ENCODE measurements around the gene MST1.

DNA sequence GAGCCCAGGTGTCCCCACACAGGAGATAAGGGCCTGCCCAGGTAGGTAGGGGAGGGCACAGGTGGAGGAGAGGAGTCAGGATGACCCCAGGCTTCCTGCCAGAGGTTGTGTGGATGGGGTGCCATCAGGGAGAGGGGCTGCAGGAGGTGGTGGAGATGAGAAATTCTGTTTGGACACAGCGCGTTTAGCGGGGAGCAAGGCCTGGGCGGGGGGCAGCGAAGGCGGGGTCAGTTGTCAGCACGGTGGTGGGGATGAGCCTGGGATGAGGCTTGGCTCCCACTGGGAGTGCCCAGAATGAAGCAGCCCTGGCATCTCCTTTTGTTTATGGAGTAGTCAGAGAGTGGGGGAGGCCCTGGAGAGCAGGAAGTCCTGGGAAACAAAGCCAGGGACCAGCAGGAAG lies 14.7 kb upstream of the MST1 start:
- TF ChIP-seq, protein P1, sequence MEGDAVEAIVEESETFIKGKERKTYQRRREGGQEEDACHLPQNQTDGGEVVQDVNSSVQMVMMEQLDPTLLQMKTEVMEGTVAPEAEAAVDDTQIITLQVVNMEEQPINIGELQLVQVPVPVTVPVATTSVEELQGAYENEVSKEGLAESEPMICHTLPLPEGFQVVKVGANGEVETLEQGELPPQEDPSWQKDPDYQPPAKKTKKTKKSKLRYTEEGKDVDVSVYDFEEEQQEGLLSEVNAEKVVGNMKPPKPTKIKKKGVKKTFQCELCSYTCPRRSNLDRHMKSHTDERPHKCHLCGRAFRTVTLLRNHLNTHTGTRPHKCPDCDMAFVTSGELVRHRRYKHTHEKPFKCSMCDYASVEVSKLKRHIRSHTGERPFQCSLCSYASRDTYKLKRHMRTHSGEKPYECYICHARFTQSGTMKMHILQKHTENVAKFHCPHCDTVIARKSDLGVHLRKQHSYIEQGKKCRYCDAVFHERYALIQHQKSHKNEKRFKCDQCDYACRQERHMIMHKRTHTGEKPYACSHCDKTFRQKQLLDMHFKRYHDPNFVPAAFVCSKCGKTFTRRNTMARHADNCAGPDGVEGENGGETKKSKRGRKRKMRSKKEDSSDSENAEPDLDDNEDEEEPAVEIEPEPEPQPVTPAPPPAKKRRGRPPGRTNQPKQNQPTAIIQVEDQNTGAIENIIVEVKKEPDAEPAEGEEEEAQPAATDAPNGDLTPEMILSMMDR (IDR thresholded peaks at IDR 0.05; ENCODE audit: borderline replicate concordance, extremely low read depth, low read length, poor library complexity, severe bottlenecking) = no peak
- no peak for TF ChIP-seq EZH2 (IDR thresholded peaks at IDR 0.05; ENCODE audit: borderline replicate concordance, low read depth, low read length, severe bottlenecking)

All from DND-41 (cell line).